Ovary (tissue), 9 donors: ENCODE data around the gene HDAC9. TPM values are rescaled to one million over a fixed set of nuclear protein-coding genes. Genes with fewer than 3 reads are reported as not detected.

Experiments
- DNase-seq, 5 donors: peaks; one replicate each; pipeline ENCODE4 v3.0.0-alpha.2; 2019 to 2020
- H3K27ac ChIP-seq, 2 donors: fragments of 200-600 bp; one replicate each; pipeline versions ENCODE4 v1.5.1 to v1.8.0; 2019 to 2022
- H3K27me3 ChIP-seq: fragments of 200-600 bp; one replicate; pipeline ENCODE4 v1.8.0; 2022
- H3K36me3 ChIP-seq: fragments of 200-600 bp; sonication (generic); one replicate; pipeline ENCODE4 v1.5.1; 2019
- H3K4me1 ChIP-seq: one replicate; pipeline ENCODE4 v1.8.1; 2013; ENCODE audit warnings: mild to moderate bottlenecking, moderate library complexity; ENCODE audit not compliant: insufficient read depth
- H3K4me3 ChIP-seq: fragments of 200-600 bp; sonication (generic); one replicate; pipeline ENCODE4 v1.5.1; 2017
- H3K9me3 ChIP-seq, 2 donors: fragments of 200-600 bp in 1 of 2; sonication (generic) in 1 of 2; one replicate each; pipeline versions ENCODE4 v1.5.1 to v1.8.1; 2013 to 2019; ENCODE audit warnings: mild to moderate bottlenecking in 1 of 2, moderate library complexity in 1 of 2
- CTCF ChIP-seq, 3 donors: fragments of 450-650 bp in 2 of 3; fragments of 200-600 bp in 1 of 3; IDR thresholded peaks; one replicate each; pipeline versions ENCODE4 v1.5.1 to v1.8.0; 2016 to 2022; ENCODE audit warnings: antibody characterized with exemption in 3 of 3, mild to moderate bottlenecking in 1 of 3
- EP300 ChIP-seq: sonication (generic); formaldehyde crosslinking; IDR thresholded peaks from one replicate; pipeline ENCODE4 v1.6.1; 2017; ENCODE audit warnings: antibody characterized with exemption
- POLR2A ChIP-seq: fragments of 450-650 bp; IDR thresholded peaks from one replicate; pipeline ENCODE4 v1.6.1; 2017; ENCODE audit warnings: antibody characterized with exemption, mild to moderate bottlenecking, moderate library complexity
- WGBS, 3 donors: extraction: QIAGEN DNeasy Blood & Tissue Kit in 1 of 3; methylation state at CpG; one replicate each; pipeline versions ENCODE4 v1.1.5 to v1.1.7; 2013 to 2017; 5-methylcytosine and 5-hydroxymethylcytosine counted together
- intact Hi-C, 4 donors: fragments of 100-400 bp; cut with DNase I; formaldehyde crosslinking; loops; one replicate each; pipeline versions ENCODE4 v1.11.0 to v1.15.1; 2022 to 2023
- polyA plus RNA-seq, 2 donors: library from polyadenylated mRNA; stranded (reverse); fragments of 200-250 nt in 1 of 2; fragments of 350-450 nt in 1 of 2; fragmentation: Illumina TruSeq in 1 of 2; extraction: RNeasy Lipid Tissue Mini Kit (QIAGEN cat#74804) in 1 of 2; gene quantifications; one replicate each; pipeline ENCODE4 v1.2.3, GENCODE V29; 2013 to 2014
- total RNA-seq, 7 donors: library from RNA; depleted of rRNA in 2 of 7; stranded (reverse); fragments of >200 nt in 2 of 7; fragmentation: NEBNext Ultra II Directional in 3 of 7; extraction: Animal tissue kit (Norgen Biotek cat#: 25700) in 3 of 7; gene quantifications; one replicate each; pipeline versions ENCODE4 v1.1.0 to v1.2.4, GENCODE V29; 2016 to 2023
- donor health status: DM: no; HTN: no; CAD: no; lungs with moderate emphysema.
- donor health status: DM: no; HTN: no; CAD: no.
- donor health status: Bipolar disorder and iron deficiency.
- donor health status: DM: yes; HTN: yes; CAD: no.
- donor health status: DM: no; HTN: no; CAD: no.
- donor health status: DM: yes; HTN: yes; CAD: no.

HDAC9 gene
- total and polyA plus RNA-seq, 9 donors, result 1.7 to 22.3 (median 6.0) TPM

- TF ChIP-seq POLR2A (no peak), EP300 (no peak), CTCF (IDR thresholded peaks at IDR 0.05) (no peak)
- WGBS, 3 donors, result 95 to 97% (median 96%) methylated on average over 1 of the region's 1 CpG
- Histone ChIP-seq H3K36me3 (no peaks in the 10 kb centered on the region), H3K4me1 (no peaks in the 10 kb centered on the region), H3K27me3 (no peaks in the 10 kb centered on the region), H3K9me3 (no peaks in the 10 kb centered on the region), H3K4me3 (no peak overlapping the region), H3K27ac (no peak overlapping the region)
- intact Hi-C loops, result no loop called here
- DNase-seq, result no peak
These were observed 30.7 kb upstream of the HDAC9 start for GRCh38 chr7:18464830-18465229.

- H3K27ac ChIP-seq, result no peak overlapping the region
- H3K4me1 ChIP-seq, result no peaks in the 10 kb centered on the region
- no peaks in the 10 kb centered on the region for H3K27me3 ChIP-seq
- WGBS, 3 donors, result 59 to 67% (median 60%) methylated on average over 1 of the region's 1 CpG
- intact Hi-C loops, result no loop called here
- no peak overlapping the region for H3K4me3 ChIP-seq
- TF ChIP-seq CTCF (IDR thresholded peaks at IDR 0.05), result no peak
- no peak for TF ChIP-seq POLR2A
- TF ChIP-seq EP300, result no peak
- no peak for DNase-seq
- H3K36me3 ChIP-seq, result no peaks in the 10 kb centered on the region
- H3K9me3 ChIP-seq, result no peaks in the 10 kb centered on the region
These were observed 28.5 kb upstream of the HDAC9 start for GRCh38 chr7:18467011-18467410.

- no peaks in the 10 kb centered on the region for H3K4me1 ChIP-seq
- no peaks in the 10 kb centered on the region for H3K27me3 ChIP-seq
- H3K9me3 ChIP-seq, result no peaks in the 10 kb centered on the region
- no peak for DNase-seq
- no peak overlapping the region for H3K27ac ChIP-seq
- TF ChIP-seq CTCF (IDR thresholded peaks at IDR 0.05), result no peak
- TF ChIP-seq EP300, result no peak
- TF ChIP-seq POLR2A, result no peak
- intact Hi-C loops, result no loop called here
- H3K4me3 ChIP-seq, result no peak overlapping the region
- H3K36me3 ChIP-seq, result no peaks in the 10 kb centered on the region
These were observed 26.8 kb upstream of the HDAC9 start for GRCh38 chr7:18468795-18469194.

GRCh38 chr7:18469316-18469715, 26.2 kb upstream of the HDAC9 start:
- H3K4me3 ChIP-seq, result no peak overlapping the region
- intact Hi-C loops, result no loop called here
- WGBS, 3 donors, result 43 to 45% (median 44%) methylated on average over 1 of the region's 1 CpG
- no peaks in the 10 kb centered on the region for H3K27me3 ChIP-seq
- no peaks in the 10 kb centered on the region for H3K4me1 ChIP-seq
- H3K9me3 ChIP-seq, result no peaks in the 10 kb centered on the region
- no peak overlapping the region for H3K27ac ChIP-seq
- DNase-seq, result no peak
- TF ChIP-seq CTCF (IDR thresholded peaks at IDR 0.05), result no peak
- TF ChIP-seq EP300, result no peak
- TF ChIP-seq POLR2A, result no peak
- no peaks in the 10 kb centered on the region for H3K36me3 ChIP-seq
